HEK293 (cell line): ENCODE data around the gene TMEM259.

Experiments used
- CTCF ChIA-PET: fragments of 350-600 bp; formaldehyde crosslinking; extraction: SDS; loops from one replicate; lab custom pipeline; 2021; ENCODE audit warnings: antibody characterized with exemption; lab: Yijun Ruan, JAX
- POLR2A ChIA-PET: fragments of 300-600 bp; formaldehyde crosslinking; extraction: SDS; loops from one replicate; lab custom pipeline; 2020; ENCODE audit warnings: antibody characterized with exemption, inconsistent platforms; lab: Yijun Ruan, JAX
- H3K27ac ChIP-seq: fragments of 200-500 bp; sonication (Bioruptor generic); 2 replicates; pipeline ENCODE4 v1.5.1; 2014; ENCODE audit warnings: low read depth, low read length, control low read depth, inconsistent platforms; ENCODE audit errors: extremely low read depth
- H3K36me3 ChIP-seq, 2 experiments: fragments of 200-500 bp in 1 of 2; sonication (Bioruptor generic) in 1 of 2; 1 replicate in 1 of 2; 2 replicates in 1 of 2; pipeline ENCODE4 v1.5.1; 2014 to 2017; ENCODE audit warnings: inconsistent platforms in 2 of 2, low read length in 2 of 2; ENCODE audit not compliant: control insufficient read depth in 2 of 2, insufficient read depth in 1 of 2
- H3K4me1 ChIP-seq: fragments of 200-500 bp; sonication (Bioruptor generic); 2 replicates; pipeline ENCODE4 v1.5.1; 2014; ENCODE audit warnings: mild to moderate bottlenecking, low read length, inconsistent platforms; ENCODE audit not compliant: control insufficient read depth, insufficient read depth
- H3K4me3 ChIP-seq: 2 replicates; pipeline ENCODE4 v1.5.1; 2011; ENCODE audit warnings: low read depth, mild to moderate bottlenecking, control low read depth, low read length, moderate library complexity
- H3K9me3 ChIP-seq: fragments of 200-500 bp; sonication (Bioruptor generic); 2 replicates; pipeline ENCODE4 v1.5.1; 2014; ENCODE audit warnings: low read depth, low read length, inconsistent platforms; ENCODE audit not compliant: control insufficient read depth, insufficient read depth
- BCL11B ChIP-seq: fragments of 450-650 bp; formaldehyde crosslinking; IDR thresholded peaks from 2 replicates; pipeline ENCODE4 v1.5.1; 2016; ENCODE audit warnings: low read depth, missing biosample characterization, missing genetic modification characterization
- EGR2 ChIP-seq: fragments of 450-650 bp; formaldehyde crosslinking; IDR thresholded peaks from 2 replicates; pipeline ENCODE4 v1.5.1; 2016; ENCODE audit warnings: low read depth, missing biosample characterization, missing genetic modification characterization
- GLI2 ChIP-seq: fragments of 450-650 bp; formaldehyde crosslinking; IDR thresholded peaks from 2 replicates; pipeline ENCODE4; 2017; ENCODE audit warnings: missing biosample characterization, missing genetic modification characterization, low read depth, borderline replicate concordance
- GLIS1 ChIP-seq: fragments of 450-650 bp; formaldehyde crosslinking; IDR thresholded peaks from 2 replicates; pipeline ENCODE4 v1.5.1; 2016; ENCODE audit warnings: missing biosample characterization, missing genetic modification characterization
- GLIS2 ChIP-seq: fragments of 450-650 bp; formaldehyde crosslinking; IDR thresholded peaks from 2 replicates; pipeline ENCODE4 v1.5.1; 2016; ENCODE audit warnings: missing biosample characterization, missing genetic modification characterization
- KLF16 ChIP-seq: fragments of 450-650 bp; formaldehyde crosslinking; IDR thresholded peaks from 2 replicates; pipeline ENCODE4 v1.5.1; 2017; ENCODE audit warnings: missing biosample characterization, missing genetic modification characterization
- PRDM1 ChIP-seq: fragments of 450-650 bp; formaldehyde crosslinking; IDR thresholded peaks from 2 replicates; pipeline ENCODE4; 2016; ENCODE audit warnings: missing biosample characterization, missing genetic modification characterization
- SALL2 ChIP-seq: fragments of 450-650 bp; formaldehyde crosslinking; IDR thresholded peaks from 2 replicates; pipeline ENCODE4 v1.5.0; 2017; ENCODE audit warnings: missing biosample characterization, mild to moderate bottlenecking, missing genetic modification characterization, borderline replicate concordance
- TRIM28 ChIP-seq: IDR thresholded peaks from 2 replicates; pipeline ENCODE4 v1.6.1; 2011; ENCODE audit warnings: low read length, control low read depth, borderline replicate concordance
- ZBTB8A ChIP-seq: fragments of 450-650 bp; formaldehyde crosslinking; IDR thresholded peaks from 2 replicates; pipeline ENCODE4 v1.5.1; 2016; ENCODE audit warnings: missing biosample characterization, missing genetic modification characterization
- ZFHX2 ChIP-seq: fragments of 450-650 bp; formaldehyde crosslinking; conservative IDR thresholded peaks from 2 replicates; pipeline ENCODE4 v1.5.1; 2016; ENCODE audit warnings: missing biosample characterization, missing genetic modification characterization
- ZIC2 ChIP-seq: fragments of 450-650 bp; formaldehyde crosslinking; IDR thresholded peaks from 2 replicates; pipeline ENCODE4 v1.5.1; 2016; ENCODE audit warnings: missing biosample characterization, missing genetic modification characterization
- ZNF146 ChIP-seq: fragments of 450-650 bp; formaldehyde crosslinking; IDR thresholded peaks from 2 replicates; pipeline ENCODE4 v1.5.1; 2016; ENCODE audit warnings: missing biosample characterization, missing genetic modification characterization
- ZNF157 ChIP-seq: fragments of 450-650 bp; formaldehyde crosslinking; IDR thresholded peaks from 2 replicates; pipeline ENCODE4 v1.5.1; 2016; ENCODE audit warnings: missing biosample characterization, missing genetic modification characterization
- ZNF19 ChIP-seq: fragments of 450-650 bp; formaldehyde crosslinking; IDR thresholded peaks from 2 replicates; pipeline ENCODE4; 2016; ENCODE audit warnings: missing biosample characterization, missing genetic modification characterization, low read depth
- ZNF2 ChIP-seq: fragments of 450-650 bp; formaldehyde crosslinking; IDR thresholded peaks from 2 replicates; pipeline ENCODE4 v1.5.1; 2016; ENCODE audit warnings: missing biosample characterization, missing genetic modification characterization
- ZNF24 ChIP-seq: fragments of 450-650 bp; formaldehyde crosslinking; IDR thresholded peaks from 2 replicates; pipeline ENCODE4 v1.5.1; 2016; ENCODE audit warnings: missing biosample characterization, missing genetic modification characterization
- ZNF341 ChIP-seq: fragments of 450-650 bp; formaldehyde crosslinking; IDR thresholded peaks from 2 replicates; pipeline ENCODE4; 2016; ENCODE audit warnings: low read depth, missing biosample characterization, missing genetic modification characterization
- ZNF548 ChIP-seq: fragments of 450-650 bp; formaldehyde crosslinking; IDR thresholded peaks from 2 replicates; pipeline ENCODE4 v1.5.1; 2016; ENCODE audit warnings: missing biosample characterization, missing genetic modification characterization
- ZNF600 ChIP-seq: fragments of 450-650 bp; formaldehyde crosslinking; IDR thresholded peaks from 2 replicates; pipeline ENCODE4 v1.5.1; 2016; ENCODE audit warnings: missing biosample characterization, missing genetic modification characterization
- ZNF776 ChIP-seq: fragments of 450-650 bp; formaldehyde crosslinking; IDR thresholded peaks from 2 replicates; pipeline ENCODE4 v1.5.0; 2017; ENCODE audit warnings: missing biosample characterization, missing genetic modification characterization, borderline replicate concordance
- TF ChIP-seq, protein P1 (sequence below): IDR thresholded peaks from 2 replicates; pipeline ENCODE4 v1.6.1; 2011; ENCODE audit warnings: mild to moderate bottlenecking, low read depth, low read length, borderline replicate concordance

The TMEM259 gene

DNA sequence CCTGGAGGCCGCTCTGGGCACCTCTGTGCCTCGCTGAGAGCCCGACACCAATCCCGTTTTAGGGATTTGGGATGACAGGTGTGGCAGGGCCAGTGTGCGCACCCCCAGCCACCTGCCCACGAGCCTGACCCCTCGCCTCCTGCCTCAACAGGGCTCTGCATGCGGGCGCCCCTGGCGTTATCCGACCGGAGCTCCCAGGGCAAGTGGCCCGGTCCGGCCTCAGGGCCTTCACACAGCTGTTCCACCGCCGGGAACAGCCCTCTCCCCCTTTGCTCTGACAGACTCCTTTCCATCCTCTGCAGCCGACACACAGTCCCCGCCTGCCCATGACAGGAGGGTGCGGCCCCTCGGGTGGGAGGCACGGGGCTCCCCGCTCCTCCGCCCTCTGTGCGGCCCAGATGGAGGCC is 43.9 kb downstream of the TMEM259 start:
- Histone ChIP-seq H3K27ac (no peak overlapping the region), H3K4me1 (no peaks in the 10 kb centered on the region), H3K36me3 (peaks cover 0 to 3% of the 10 kb centered on the region in 2 experiments; a peak in 1 of 3 replicates), H3K4me3 (no peak overlapping the region), H3K9me3 (no peaks in the 10 kb centered on the region)
- ChIA-PET POLR2A (no interaction called here), CTCF (interaction anchor here (0.7 to 1.1 kb wide), 3 partner anchors 12 to 113 kb away, joined by 3 to 7 read pairs (median 3); no protein-coding TSS in a partner anchor)
- TF ChIP-seq SALL2 (no peak), ZFHX2 (no peak), ZNF600 (tag by site-specific recombination) (peak; percentile 14; the same call in 1 of the 2 replicates), TRIM28 (no peak), BCL11B (no peak), ZNF19 (tag by site-specific recombination) (no peak), ZBTB8A (0 out of 2 replicates have a peak, but pooled peaks have one; percentile 8), ZNF341 (tag by site-specific recombination) (peak; percentile 45)

DNA sequence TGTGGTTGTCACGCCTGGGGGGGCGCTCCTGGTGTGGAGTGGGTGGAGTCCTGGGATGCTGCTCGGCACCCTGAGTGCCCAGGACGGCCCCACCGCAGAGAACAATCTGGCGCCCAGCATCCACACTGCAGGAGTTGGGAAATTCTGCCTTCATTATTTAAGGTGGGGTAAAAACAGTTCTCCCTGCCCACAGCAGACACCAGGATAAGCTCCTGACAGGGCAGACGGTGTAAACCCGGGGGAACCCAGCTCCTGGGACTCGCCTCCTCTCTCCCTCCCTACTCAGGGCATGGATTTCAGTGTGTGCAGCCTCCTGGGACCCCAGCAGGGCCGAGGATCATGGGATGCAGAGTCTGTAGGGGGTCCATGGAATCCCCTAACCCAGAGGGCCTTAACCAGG is 44.4 kb downstream of the TMEM259 start:
- Histone ChIP-seq H3K36me3 (peaks cover 0 to 7% of the 10 kb centered on the region in 2 experiments; a peak in 2 of 3 replicates), H3K4me3 (no peak overlapping the region), H3K27ac (no peak overlapping the region), H3K9me3 (no peaks in the 10 kb centered on the region), H3K4me1 (no peaks in the 10 kb centered on the region)
- POLR2A ChIA-PET, result no interaction called here
- CTCF ChIA-PET, result interaction anchor here (0.6 to 1.1 kb wide), 2 partner anchors 11 to 120 kb away, joined by 3 to 7 read pairs; no protein-coding TSS in a partner anchor
- peak; percentile 25; the same call in 1 of the 2 replicates for TF ChIP-seq GLIS2 (tag by site-specific recombination)
- 0 out of 2 replicates have a peak, but pooled peaks have one; percentile 26 for TF ChIP-seq GLIS1
- no peak for TF ChIP-seq ZNF24 (tag by site-specific recombination)
- TF ChIP-seq PRDM1 (tag by site-specific recombination), result no peak
- peak; percentile 77 for TF ChIP-seq ZIC2 (tag by site-specific recombination)

DNA sequence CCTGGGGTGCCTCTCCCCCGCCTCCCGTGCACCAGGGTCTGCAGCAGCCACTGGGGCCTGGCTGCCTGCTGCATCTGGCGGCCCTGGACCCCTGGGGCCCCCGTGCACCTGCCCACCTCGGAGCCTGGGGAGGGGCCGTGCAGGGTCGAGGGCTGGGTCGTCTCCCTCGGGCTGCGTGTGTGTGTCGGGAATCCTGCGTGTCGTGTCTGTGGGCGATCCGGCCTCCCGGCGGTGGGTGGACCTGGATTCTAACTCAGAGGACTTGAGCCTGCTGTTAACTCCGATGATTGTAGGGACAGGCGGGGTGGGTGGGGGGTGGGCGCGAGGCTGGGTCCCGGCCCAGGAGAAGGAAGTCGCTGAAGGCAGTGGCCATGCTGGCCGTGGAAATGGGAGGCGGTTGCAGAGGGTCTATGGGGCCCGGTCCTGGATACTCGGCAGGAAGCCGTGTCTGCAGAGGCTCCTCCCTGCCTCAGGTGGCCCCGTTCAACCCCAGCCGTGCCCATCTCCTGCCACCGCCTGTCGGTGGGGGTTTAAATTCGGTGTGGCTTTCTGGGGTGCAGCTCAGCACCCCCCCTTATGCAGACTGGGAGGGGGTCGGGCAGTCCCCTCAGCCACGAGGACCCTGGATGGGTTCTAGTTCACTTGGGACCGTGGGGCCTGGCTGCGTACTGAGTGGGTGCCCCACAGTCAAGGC is 46.2 kb downstream of the TMEM259 start:
- Histone ChIP-seq H3K4me3 (no peak overlapping the region), H3K9me3 (no peaks in the 10 kb centered on the region), H3K4me1 (no peaks in the 10 kb centered on the region), H3K36me3 (peaks cover 0 to 22% of the 10 kb centered on the region in 2 experiments; a peak in 2 of 3 replicates), H3K27ac (no peak overlapping the region)
- ChIA-PET CTCF (no interaction called here), POLR2A (no interaction called here)
- TF ChIP-seq, protein P1, sequence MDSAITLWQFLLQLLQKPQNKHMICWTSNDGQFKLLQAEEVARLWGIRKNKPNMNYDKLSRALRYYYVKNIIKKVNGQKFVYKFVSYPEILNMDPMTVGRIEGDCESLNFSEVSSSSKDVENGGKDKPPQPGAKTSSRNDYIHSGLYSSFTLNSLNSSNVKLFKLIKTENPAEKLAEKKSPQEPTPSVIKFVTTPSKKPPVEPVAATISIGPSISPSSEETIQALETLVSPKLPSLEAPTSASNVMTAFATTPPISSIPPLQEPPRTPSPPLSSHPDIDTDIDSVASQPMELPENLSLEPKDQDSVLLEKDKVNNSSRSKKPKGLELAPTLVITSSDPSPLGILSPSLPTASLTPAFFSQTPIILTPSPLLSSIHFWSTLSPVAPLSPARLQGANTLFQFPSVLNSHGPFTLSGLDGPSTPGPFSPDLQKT, result no peak
- no peak for TF ChIP-seq ZNF2
- peak; percentile 40; the same call in 1 of the 2 replicates for TF ChIP-seq EGR2 (tag by site-specific recombination)

DNA sequence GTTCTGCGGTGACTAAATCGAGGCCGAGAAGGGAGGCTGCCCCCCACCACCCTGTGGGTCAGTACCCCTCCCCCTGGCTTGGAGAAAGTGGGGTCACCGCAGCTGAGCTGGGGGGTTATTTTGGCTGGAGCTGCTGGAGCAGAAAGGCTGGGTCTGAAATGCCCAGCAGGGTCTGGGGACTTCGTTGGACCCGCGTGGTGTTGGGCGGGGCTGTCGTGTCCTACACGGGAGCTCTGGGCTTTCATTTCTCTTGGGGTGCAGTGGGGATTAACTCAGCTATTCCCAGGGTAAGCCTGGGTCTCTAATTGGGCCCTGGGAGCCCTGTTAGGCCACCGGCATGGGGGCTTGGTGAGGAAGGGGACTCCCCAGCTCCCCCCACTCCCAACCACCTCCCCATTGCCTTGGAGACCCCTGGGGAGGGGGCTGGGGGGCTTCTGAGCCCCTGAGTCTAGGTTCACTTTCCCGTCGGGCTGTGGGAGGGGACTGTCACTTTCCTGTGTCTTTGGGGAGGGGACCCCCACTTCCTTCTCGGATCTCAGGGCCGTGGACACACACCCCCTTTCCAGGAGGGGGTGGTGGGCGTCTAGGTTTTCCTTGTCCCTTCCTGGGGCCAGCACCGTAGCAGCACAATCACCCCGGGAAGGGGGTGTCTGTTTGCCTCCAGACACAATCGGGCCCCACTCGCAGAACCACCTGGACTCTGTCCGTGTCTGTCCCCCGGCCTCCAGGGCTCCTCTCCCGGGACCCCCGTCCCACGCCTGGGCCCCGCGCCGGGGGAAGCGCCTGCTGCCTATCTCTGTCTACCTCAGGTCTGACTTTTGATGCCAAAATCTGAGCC is 47.0 kb downstream of the TMEM259 start:
- Histone ChIP-seq H3K4me3 (no peak overlapping the region), H3K4me1 (no peaks in the 10 kb centered on the region), H3K36me3 (peaks cover 4 to 26% of the 10 kb centered on the region in 2 experiments), H3K9me3 (no peaks in the 10 kb centered on the region), H3K27ac (no peak overlapping the region)
- no peak for TF ChIP-seq ZNF776 (tag by site-specific recombination)
- TF ChIP-seq ZNF548 (tag by site-specific recombination), result no peak
- TF ChIP-seq GLI2 (tag by site-specific recombination), result no peak
- TF ChIP-seq ZNF157 (tag by site-specific recombination), result peak; percentile 98
- TF ChIP-seq KLF16 (tag by site-specific recombination), result no peak
- TF ChIP-seq ZNF146 (tag by site-specific recombination), result no peak
- CTCF ChIA-PET, result no interaction called here
- POLR2A ChIA-PET, result no interaction called here
